Neural progenitor cell (in vitro differentiated cells): ENCODE data around the gene LATS1.

Experiments
- EZH2 ChIP-seq: fragments of 200-600 bp; sonication (generic); IDR thresholded peaks from 2 replicates; pipeline ENCODE4 v1.6.1; 2017; ENCODE audit warnings: antibody characterized with exemption, mild to moderate bottlenecking, moderate library complexity
- TF ChIP-seq, protein P1 (sequence below): fragments of 200-600 bp; sonication (generic); IDR thresholded peaks from 2 replicates; pipeline ENCODE4 v1.5.1; 2017; ENCODE audit warnings: antibody characterized with exemption, mild to moderate bottlenecking

DNA sequence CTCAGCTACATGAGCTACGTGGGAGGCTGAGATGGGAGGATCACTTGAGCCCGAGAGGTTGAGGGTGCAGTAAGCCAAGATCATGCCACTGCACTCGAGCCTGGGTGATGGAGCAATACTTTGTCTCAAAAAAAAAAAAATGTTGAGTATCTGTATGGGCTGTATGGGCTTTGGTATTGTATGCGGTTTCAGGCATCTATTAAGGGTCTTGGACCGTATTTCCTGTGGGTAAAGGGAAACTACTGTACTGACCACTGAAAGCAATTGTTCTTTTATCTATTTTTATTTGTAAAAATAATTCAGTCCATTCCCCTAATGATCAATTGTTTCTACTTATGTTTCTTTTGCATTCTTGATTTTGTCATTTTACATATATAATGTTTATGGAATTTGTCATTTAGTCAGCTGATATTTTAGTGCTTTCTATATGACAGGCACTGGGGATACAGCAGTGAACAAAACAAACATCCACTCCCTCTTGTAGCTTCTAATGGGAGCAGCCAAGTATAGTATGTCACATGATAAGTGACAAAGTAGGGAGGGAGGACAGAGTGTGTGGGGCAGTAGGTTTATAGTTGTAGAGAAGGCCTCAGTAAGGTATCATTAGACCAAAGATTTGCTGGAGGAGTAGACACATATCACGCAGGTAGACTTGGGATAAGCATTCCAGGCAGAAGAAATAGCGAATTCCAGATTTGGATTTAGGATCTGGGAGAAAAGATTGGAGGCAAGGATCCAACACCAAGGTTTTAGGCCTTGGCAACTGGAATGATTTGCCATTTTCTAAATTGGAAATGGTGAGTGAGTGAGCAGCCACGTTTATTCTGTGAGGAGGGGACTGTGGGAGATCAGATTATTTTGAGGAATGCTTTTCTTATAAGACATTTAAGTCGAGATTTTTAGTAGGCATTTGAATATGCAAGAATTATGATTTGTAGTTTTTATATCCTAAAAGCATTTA, 37.7 kb upstream of the LATS1 start:
- TF ChIP-seq EZH2: no peak
- TF ChIP-seq, protein P1, sequence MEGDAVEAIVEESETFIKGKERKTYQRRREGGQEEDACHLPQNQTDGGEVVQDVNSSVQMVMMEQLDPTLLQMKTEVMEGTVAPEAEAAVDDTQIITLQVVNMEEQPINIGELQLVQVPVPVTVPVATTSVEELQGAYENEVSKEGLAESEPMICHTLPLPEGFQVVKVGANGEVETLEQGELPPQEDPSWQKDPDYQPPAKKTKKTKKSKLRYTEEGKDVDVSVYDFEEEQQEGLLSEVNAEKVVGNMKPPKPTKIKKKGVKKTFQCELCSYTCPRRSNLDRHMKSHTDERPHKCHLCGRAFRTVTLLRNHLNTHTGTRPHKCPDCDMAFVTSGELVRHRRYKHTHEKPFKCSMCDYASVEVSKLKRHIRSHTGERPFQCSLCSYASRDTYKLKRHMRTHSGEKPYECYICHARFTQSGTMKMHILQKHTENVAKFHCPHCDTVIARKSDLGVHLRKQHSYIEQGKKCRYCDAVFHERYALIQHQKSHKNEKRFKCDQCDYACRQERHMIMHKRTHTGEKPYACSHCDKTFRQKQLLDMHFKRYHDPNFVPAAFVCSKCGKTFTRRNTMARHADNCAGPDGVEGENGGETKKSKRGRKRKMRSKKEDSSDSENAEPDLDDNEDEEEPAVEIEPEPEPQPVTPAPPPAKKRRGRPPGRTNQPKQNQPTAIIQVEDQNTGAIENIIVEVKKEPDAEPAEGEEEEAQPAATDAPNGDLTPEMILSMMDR: no peak
